Measurements from ENCODE around the gene CSF2RB. TPM values are rescaled to one million over a fixed set of nuclear protein-coding genes. Genes with fewer than 3 reads are reported as not detected.

Gene CSF2RB
- total RNA-seq, 1 donor, result 0.81 TPM

DNA sequence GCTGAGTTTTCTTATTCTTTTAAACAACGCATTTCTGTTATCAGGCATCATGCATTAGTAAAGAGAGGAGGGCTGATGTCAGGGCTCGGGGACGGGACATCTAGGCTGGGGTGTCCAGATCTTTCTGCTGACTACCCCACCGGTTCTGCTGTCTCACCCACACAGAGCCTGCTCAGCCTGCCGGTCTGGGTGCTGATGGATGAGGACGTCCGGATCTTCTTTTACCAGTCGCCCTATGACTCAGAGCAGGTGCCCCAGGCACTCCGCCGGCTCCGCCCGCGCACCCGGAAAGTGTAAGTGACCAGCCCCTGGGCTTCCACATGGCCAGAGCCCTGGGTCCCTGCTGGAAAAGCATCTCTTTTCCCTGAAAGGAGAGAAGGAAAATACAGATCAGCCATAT, 43.2 kb upstream of the CSF2RB start:
- no peak for DNase-seq (ENCODE audit: low read depth)
- TF ChIP-seq, protein P1, sequence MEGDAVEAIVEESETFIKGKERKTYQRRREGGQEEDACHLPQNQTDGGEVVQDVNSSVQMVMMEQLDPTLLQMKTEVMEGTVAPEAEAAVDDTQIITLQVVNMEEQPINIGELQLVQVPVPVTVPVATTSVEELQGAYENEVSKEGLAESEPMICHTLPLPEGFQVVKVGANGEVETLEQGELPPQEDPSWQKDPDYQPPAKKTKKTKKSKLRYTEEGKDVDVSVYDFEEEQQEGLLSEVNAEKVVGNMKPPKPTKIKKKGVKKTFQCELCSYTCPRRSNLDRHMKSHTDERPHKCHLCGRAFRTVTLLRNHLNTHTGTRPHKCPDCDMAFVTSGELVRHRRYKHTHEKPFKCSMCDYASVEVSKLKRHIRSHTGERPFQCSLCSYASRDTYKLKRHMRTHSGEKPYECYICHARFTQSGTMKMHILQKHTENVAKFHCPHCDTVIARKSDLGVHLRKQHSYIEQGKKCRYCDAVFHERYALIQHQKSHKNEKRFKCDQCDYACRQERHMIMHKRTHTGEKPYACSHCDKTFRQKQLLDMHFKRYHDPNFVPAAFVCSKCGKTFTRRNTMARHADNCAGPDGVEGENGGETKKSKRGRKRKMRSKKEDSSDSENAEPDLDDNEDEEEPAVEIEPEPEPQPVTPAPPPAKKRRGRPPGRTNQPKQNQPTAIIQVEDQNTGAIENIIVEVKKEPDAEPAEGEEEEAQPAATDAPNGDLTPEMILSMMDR (IDR thresholded peaks at IDR 0.05; ENCODE audit: insufficient read depth, low read length), result no peak
- no peak overlapping the region for H3K4me3 ChIP-seq (ENCODE audit: low read depth, low read length)

DNA sequence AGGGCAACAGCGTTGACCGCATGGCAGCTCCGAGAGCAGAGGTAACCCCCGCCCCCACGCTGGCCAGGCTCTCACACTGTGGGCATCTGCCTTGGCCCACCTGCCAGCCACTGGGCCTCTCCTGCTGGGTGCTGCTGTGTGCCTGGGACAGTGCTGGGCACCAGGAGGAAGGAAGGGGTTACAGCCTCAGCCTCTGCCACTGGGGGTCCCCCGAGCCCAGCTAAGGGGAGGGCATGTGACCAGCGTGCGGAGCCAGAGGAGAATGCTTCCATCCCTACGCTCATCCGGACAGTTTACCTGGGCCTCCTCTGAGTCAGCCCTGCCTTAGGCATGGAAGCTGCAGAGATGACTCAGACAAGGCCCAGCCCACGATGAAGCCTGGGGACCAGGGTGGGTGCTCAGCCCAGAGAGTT, 41.8 kb upstream of the CSF2RB start:
- TF ChIP-seq, protein P1 (IDR thresholded peaks at IDR 0.05; ENCODE audit: insufficient read depth, low read length), result no peak
- DNase-seq (ENCODE audit: low read depth), result no peak
- no peak overlapping the region for H3K4me3 ChIP-seq (ENCODE audit: low read depth, low read length)

DNA sequence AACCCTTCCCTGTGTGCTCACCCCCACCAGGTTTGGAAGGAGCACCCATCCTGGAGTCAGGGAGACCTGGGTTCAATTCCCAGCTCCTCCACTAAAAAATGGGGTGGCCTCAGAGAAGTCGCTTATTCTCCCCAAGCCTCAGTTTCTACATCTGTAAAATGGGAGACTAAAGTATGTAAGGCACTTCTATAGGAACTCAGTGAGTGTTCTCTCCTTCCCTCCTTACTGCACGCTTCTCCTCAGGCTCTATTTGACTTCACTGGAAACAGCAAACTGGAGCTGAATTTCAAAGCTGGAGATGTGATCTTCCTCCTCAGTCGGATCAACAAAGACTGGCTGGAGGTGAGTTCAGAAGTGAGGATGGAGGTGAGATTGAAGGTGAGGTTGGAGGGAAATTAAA, 41.3 kb upstream of the CSF2RB start:
- TF ChIP-seq, protein P1 (IDR thresholded peaks at IDR 0.05; ENCODE audit: insufficient read depth, low read length), result no peak
- no peak overlapping the region for H3K4me3 ChIP-seq (ENCODE audit: low read depth, low read length)
- DNase-seq (ENCODE audit: low read depth), result no peak

DNA sequence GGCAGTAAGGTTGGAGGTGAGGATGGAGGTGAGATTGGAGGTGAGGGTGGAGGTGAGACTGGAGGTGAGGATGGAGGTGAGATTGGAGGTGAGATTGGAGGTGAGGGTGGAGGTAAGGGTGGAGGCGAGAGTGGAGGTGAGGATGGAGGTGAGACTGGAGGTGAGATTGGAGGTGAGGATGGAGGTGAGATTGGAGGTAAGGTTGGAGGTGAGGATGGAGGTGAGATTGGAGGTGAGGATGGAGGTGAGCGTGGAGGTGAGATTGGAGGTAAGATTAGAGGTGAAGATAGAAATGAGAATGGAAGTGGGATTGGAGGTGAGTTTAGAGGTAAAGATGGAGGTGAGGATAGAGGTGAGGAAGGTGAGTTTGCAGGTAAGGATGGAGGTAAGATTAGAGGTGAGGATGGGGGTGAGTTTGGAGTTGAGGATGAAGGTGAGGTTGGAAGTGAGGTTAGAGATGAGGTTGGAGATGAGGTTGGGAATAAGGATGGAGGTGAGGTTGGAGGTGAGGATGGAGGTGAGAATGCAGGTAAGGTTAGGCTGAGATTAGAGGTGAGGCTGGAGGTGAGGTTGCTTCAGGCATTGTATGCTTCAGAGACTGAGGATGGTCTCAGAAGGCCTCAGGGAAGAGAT, 40.4 kb upstream of the CSF2RB start:
- TF ChIP-seq, protein P1 (IDR thresholded peaks at IDR 0.05; ENCODE audit: insufficient read depth, low read length), result no peak
- no peak for DNase-seq (ENCODE audit: low read depth)
- no peak overlapping the region for H3K4me3 ChIP-seq (ENCODE audit: low read depth, low read length)

DNA sequence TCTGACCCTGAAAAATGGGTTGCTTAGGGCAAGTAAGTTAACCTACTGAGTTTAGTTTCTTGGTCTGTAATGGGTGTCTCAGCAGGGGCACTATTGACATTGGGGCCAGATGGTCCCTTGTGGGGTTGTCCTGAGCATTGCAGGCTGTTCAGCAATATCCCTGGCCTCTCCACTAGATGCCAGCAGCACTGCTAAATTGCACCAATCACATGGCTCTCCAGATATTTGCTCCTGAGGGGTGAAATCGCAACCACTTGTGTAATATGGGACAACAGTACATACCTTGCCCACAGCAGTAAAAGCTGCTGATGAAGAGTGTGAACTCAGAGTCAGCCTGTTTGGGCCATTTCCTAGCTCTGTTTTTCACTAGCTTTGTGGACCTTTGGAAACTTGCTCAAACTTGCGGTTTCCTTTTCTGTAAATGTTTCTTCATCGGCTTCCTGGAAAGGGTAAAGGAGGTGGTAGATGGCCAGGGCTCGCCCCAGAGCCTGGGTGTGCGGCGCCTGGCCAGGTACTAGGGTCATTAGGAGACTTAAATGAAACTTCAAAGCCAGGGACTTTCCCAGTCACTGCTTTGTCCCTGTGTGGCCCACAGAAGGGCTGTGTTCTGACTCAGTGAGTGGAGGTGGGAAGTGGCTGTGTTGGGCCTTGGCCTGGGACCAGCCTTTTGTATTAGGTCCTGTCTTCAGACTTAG, 39.7 kb upstream of the CSF2RB start:
- H3K4me3 ChIP-seq (ENCODE audit: low read depth, low read length), result no peak overlapping the region
- TF ChIP-seq, protein P1 (IDR thresholded peaks at IDR 0.05; ENCODE audit: insufficient read depth, low read length), result peak; percentile 72
- peak; percentile 82 for DNase-seq (ENCODE audit: low read depth)

DNA sequence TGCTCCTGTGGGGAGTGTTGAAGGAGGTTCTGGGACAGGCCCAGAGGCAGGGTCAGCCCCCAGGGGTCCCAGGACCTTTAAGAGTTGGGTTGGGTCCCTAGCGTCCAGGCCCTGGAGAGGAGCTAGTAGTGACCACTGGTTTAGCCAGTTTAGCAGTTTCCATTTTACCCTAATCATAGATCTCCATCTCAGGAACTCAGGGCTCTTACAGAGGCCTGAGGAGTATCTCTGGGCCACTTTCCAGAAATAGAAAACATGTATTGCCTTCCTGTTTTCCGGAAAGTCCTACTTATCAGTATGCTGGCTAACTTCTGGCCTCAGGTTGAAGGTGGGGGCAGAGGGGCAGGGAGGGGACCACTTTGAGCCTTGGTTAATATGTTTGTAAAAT, 39.1 kb upstream of the CSF2RB start:
- TF ChIP-seq, protein P1 (IDR thresholded peaks at IDR 0.05; ENCODE audit: insufficient read depth, low read length), result no peak
- no peak for DNase-seq (ENCODE audit: low read depth)
- no peak overlapping the region for H3K4me3 ChIP-seq (ENCODE audit: low read depth, low read length)
